NB4 (cell line): Measurements from ENCODE around the gene SRP68.

Experiments
- CTCF ChIP-seq: IDR thresholded peaks from one replicate; pipeline ENCODE4 v1.5.1; 2012; ENCODE audit warnings: low read depth, low read length
- POLR2A ChIP-seq: IDR thresholded peaks from 2 replicates; pipeline ENCODE4 v1.6.1; 2011; ENCODE audit warnings: mild to moderate bottlenecking; ENCODE audit not compliant: insufficient read length; ENCODE audit errors: extremely low read depth

- TF ChIP-seq CTCF (no peak), POLR2A (no peak)
These were observed 10.3 kb upstream of the SRP68 start for GRCh38 chr17:76082326-76083251.
